Brain microvascular endothelial cell (primary cell): ENCODE data around the gene MALRD1.

Source experiments
- DNase-seq: peaks from one replicate; pipeline ENCODE4 v3.0.0-alpha.2; 2020
- H3K27ac ChIP-seq: fragments of 250-450 bp; sonication (Bioruptor Pico); 2 replicates; pipeline ENCODE4 v1.5.1; 2020; ENCODE audit warnings: mild to moderate bottlenecking, moderate library complexity
- H3K27me3 ChIP-seq: fragments of 250-450 bp; sonication (Bioruptor Pico); replicated peaks from 2 replicates; pipeline ENCODE4 v1.5.1; 2020; ENCODE audit warnings: mild to moderate bottlenecking
- H3K36me3 ChIP-seq: fragments of 250-450 bp; sonication (Bioruptor Pico); replicated peaks from 2 replicates; pipeline ENCODE4 v1.5.1; 2020; ENCODE audit warnings: mild to moderate bottlenecking
- H3K4me3 ChIP-seq: 2 replicates; pipeline ENCODE4 v1.5.1; 2011; ENCODE audit warnings: low read depth, mild to moderate bottlenecking, control low read depth, low read length, moderate library complexity
- CTCF ChIP-seq: IDR thresholded peaks from 2 replicates; pipeline ENCODE4 v1.5.1; 2011; ENCODE audit warnings: low read depth, mild to moderate bottlenecking, moderate library complexity, low read length, control low read depth, inconsistent platforms; ENCODE audit errors: missing control alignments
- in situ Hi-C: cut with HindIII; loops from 2 replicates; pipeline ENCODE4 v1.10.0; 2017; ENCODE audit warnings: low sequenced_read_pairs, low pct_ligation_motif_present

MALRD1 gene

GRCh38 chr10:19328582-19328981 lies 280.0 kb downstream of the MALRD1 start:
- in situ Hi-C loops = no loop called here
- H3K36me3 ChIP-seq = no peaks in the 10 kb centered on the region
- no peak overlapping the region for H3K4me3 ChIP-seq
- no peak for TF ChIP-seq CTCF
- no peaks in the 10 kb centered on the region for H3K27me3 ChIP-seq
- H3K27ac ChIP-seq = no peak overlapping the region
- DNase-seq = no peak

GRCh38 chr10:19329475-19329874 lies 280.9 kb downstream of the MALRD1 start:
- in situ Hi-C loops = no loop called here
- Histone ChIP-seq H3K4me3 (no peak overlapping the region), H3K27ac (no peak overlapping the region), H3K36me3 (no peaks in the 10 kb centered on the region), H3K27me3 (no peaks in the 10 kb centered on the region)
- no peak for DNase-seq
- TF ChIP-seq CTCF = no peak

GRCh38 chr10:19332304-19332703 lies 283.7 kb downstream of the MALRD1 start:
- no peak for TF ChIP-seq CTCF
- H3K4me3 ChIP-seq = no peak overlapping the region
- in situ Hi-C loops = no loop called here

GRCh38 chr10:19333631-19334030 lies 285.0 kb downstream of the MALRD1 start:
- H3K27me3 ChIP-seq = no peaks in the 10 kb centered on the region
- H3K36me3 ChIP-seq = no peaks in the 10 kb centered on the region
- no peak for TF ChIP-seq CTCF
- no peak for DNase-seq
- no peak overlapping the region for H3K27ac ChIP-seq
- no peak overlapping the region for H3K4me3 ChIP-seq
- in situ Hi-C loops = no loop called here

More at GRCh38 chr10:19332304-19332703, 283.7 kb downstream of the MALRD1 start:
- no peak for DNase-seq
- Histone ChIP-seq H3K27me3 (no peaks in the 10 kb centered on the region), H3K36me3 (no peaks in the 10 kb centered on the region), H3K27ac (no peak overlapping the region)

GRCh38 chr10:19347621-19348020 lies 299.0 kb downstream of the MALRD1 start:
- in situ Hi-C loops = no loop called here
- no peak for DNase-seq
- H3K27ac ChIP-seq = no peak overlapping the region
- no peak overlapping the region for H3K4me3 ChIP-seq
- peak; percentile 38 for TF ChIP-seq CTCF
- H3K27me3 ChIP-seq = no peaks in the 10 kb centered on the region
- no peaks in the 10 kb centered on the region for H3K36me3 ChIP-seq

GRCh38 chr10:19367176-19367575 lies 318.6 kb downstream of the MALRD1 start:
- no peak overlapping the region for H3K4me3 ChIP-seq
- DNase-seq = no peak
- in situ Hi-C loops = no loop called here

More at GRCh38 chr10:19367176-19367575, 318.6 kb downstream of the MALRD1 start:
- no peak for TF ChIP-seq CTCF
- H3K36me3 ChIP-seq = no peaks in the 10 kb centered on the region
- no peaks in the 10 kb centered on the region for H3K27me3 ChIP-seq
- H3K27ac ChIP-seq = no peak overlapping the region
